ENCODE data around the gene CTSS.
A peak's percentile ranks its signal among the peaks of the same experiment; 100 is the strongest.

Gene CTSS

GRCh38 chr1:150706091-150706490 is 59.5 kb downstream of the CTSS start:
- no peak overlapping the region for H3K4me3 ChIP-seq (replicated peaks; ENCODE audit: low read depth, low read length)
- no peak for DNase-seq (ENCODE audit: low read depth)
- TF ChIP-seq, protein P1, sequence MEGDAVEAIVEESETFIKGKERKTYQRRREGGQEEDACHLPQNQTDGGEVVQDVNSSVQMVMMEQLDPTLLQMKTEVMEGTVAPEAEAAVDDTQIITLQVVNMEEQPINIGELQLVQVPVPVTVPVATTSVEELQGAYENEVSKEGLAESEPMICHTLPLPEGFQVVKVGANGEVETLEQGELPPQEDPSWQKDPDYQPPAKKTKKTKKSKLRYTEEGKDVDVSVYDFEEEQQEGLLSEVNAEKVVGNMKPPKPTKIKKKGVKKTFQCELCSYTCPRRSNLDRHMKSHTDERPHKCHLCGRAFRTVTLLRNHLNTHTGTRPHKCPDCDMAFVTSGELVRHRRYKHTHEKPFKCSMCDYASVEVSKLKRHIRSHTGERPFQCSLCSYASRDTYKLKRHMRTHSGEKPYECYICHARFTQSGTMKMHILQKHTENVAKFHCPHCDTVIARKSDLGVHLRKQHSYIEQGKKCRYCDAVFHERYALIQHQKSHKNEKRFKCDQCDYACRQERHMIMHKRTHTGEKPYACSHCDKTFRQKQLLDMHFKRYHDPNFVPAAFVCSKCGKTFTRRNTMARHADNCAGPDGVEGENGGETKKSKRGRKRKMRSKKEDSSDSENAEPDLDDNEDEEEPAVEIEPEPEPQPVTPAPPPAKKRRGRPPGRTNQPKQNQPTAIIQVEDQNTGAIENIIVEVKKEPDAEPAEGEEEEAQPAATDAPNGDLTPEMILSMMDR (IDR thresholded peaks at IDR 0.05; ENCODE audit: low read length, missing control alignments): no peak

DNA sequence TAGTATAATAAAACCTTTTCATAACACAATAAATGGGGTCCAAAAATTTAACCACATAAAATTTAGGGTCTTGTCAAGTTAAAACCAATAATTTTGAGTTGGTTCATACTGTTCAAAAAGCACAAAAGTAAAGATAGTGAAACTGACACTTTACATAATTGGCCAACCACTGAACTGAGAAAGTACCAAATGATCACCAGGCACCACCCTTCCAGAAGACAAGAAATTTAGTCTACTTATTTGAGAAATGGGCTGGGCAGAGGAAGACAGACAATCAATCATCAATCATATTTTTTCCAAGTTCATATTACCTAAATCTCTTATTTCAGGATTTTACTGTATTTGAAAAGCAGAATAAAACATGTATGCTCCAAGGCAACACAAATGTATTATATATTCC is 62.2 kb downstream of the CTSS start:
- TF ChIP-seq, protein P1 (IDR thresholded peaks at IDR 0.05; ENCODE audit: low read length, missing control alignments): no peak
- no peak overlapping the region for H3K4me3 ChIP-seq (replicated peaks; ENCODE audit: low read depth, low read length)
- no peak for DNase-seq (ENCODE audit: low read depth)

- peak; percentile 99 for DNase-seq (ENCODE audit: low read depth)
- TF ChIP-seq, protein P1 (IDR thresholded peaks at IDR 0.05; ENCODE audit: low read length, missing control alignments): peak; percentile 20
- peak within 1 kb of the TSS; percentile 93 for H3K4me3 ChIP-seq (replicated peaks; ENCODE audit: low read depth, low read length)
Observed at GRCh38 chr1:150696995-150697927, 68.3 kb downstream of the CTSS start, which contains the start of gene GOLPH3L. GOLPH3L (minus strand) TSS chr1:150697154; CDS start chr1:150694838, 2,316 bp downstream.

DNA sequence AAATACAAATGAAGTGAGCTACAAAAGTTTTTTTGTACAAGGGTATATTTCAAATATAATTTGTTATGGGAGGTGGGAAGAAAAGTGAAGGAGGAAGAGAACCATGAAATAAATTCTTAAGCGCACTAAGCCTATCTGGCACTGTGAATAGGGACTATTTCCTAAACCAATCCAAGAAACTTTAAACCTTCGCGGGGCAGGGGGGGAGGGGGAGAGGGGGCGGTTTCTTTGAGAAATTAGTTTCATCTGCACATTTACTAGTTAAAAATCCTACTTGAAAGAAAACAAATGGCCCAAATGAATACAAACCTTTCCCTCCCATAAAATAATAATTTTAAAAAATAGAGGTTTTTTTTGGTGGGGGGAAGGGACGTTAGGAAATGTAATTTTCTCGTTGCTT is 69.0 kb downstream of the CTSS start:
- no peak for DNase-seq (ENCODE audit: low read depth)
- peak overlapping the region; percentile 93 for H3K4me3 ChIP-seq (replicated peaks; ENCODE audit: low read depth, low read length)

GRCh38 chr1:150696162-150696561 is 69.4 kb downstream of the CTSS start:
- TF ChIP-seq, protein P1 (IDR thresholded peaks at IDR 0.05; ENCODE audit: low read length, missing control alignments): no peak
- H3K4me3 ChIP-seq (replicated peaks; ENCODE audit: low read depth, low read length): peak overlapping the region; percentile 93
- no peak for DNase-seq (ENCODE audit: low read depth)

More for the DNA sequence above, 69.0 kb downstream of the CTSS start:
- TF ChIP-seq, protein P1 (IDR thresholded peaks at IDR 0.05; ENCODE audit: low read length, missing control alignments): no peak

GRCh38 chr1:150695561-150695960 is 70.0 kb downstream of the CTSS start:
- TF ChIP-seq, protein P1 (IDR thresholded peaks at IDR 0.05; ENCODE audit: low read length, missing control alignments): no peak
- peak; percentile 9 for DNase-seq (ENCODE audit: low read depth)
- H3K4me3 ChIP-seq (replicated peaks; ENCODE audit: low read depth, low read length): peak overlapping the region; percentile 93
